ENCODE data around the gene SRGAP3. TPM values are rescaled to one million over a fixed set of nuclear protein-coding genes. Genes with fewer than 3 reads are reported as not detected.

Gene SRGAP3
- total RNA-seq, 1 donor from 2014 or later, result 21.4 TPM

DNA sequence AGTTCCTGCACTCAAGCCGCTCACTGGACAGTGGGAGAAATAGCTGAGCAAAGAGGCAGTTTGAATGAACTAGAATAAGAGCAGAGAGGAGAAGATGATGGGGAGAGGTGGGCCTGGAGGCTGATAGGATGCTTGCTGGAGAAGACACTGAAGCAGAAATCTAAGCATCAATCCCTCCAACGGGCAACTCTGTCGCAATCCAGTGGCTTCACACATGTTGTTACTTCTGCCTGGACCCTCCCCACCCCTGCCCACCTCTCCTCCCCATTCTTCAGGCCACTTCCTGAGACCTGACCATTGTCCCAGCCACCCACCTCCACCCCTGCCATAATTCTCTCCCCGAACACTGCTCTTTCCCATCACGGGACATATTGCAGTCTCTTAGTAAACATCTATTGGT lies 76.0 kb downstream of the SRGAP3 start:
- TF ChIP-seq, protein P1, sequence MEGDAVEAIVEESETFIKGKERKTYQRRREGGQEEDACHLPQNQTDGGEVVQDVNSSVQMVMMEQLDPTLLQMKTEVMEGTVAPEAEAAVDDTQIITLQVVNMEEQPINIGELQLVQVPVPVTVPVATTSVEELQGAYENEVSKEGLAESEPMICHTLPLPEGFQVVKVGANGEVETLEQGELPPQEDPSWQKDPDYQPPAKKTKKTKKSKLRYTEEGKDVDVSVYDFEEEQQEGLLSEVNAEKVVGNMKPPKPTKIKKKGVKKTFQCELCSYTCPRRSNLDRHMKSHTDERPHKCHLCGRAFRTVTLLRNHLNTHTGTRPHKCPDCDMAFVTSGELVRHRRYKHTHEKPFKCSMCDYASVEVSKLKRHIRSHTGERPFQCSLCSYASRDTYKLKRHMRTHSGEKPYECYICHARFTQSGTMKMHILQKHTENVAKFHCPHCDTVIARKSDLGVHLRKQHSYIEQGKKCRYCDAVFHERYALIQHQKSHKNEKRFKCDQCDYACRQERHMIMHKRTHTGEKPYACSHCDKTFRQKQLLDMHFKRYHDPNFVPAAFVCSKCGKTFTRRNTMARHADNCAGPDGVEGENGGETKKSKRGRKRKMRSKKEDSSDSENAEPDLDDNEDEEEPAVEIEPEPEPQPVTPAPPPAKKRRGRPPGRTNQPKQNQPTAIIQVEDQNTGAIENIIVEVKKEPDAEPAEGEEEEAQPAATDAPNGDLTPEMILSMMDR (IDR thresholded peaks at IDR 0.05; ENCODE audit: unreplicated experiment), result no peak
- H3K27ac Mint-ChIP-seq, result no peak overlapping the region
- peaks cover 3% of the 10 kb centered on the region for H3K27me3 Mint-ChIP-seq
- no peak overlapping the region for H3K4me3 Mint-ChIP-seq (ENCODE audit: low read depth)
- peaks cover 6% of the 10 kb centered on the region for H3K4me1 Mint-ChIP-seq (ENCODE audit: low read depth)
- no peaks in the 10 kb centered on the region for H3K36me3 Mint-ChIP-seq (ENCODE audit: insufficient read depth)
- H3K9me3 Mint-ChIP-seq (ENCODE audit: low read depth), result no peaks in the 10 kb centered on the region
- no peak for DNase-seq (ENCODE audit: low spot score, unreplicated experiment)

DNA sequence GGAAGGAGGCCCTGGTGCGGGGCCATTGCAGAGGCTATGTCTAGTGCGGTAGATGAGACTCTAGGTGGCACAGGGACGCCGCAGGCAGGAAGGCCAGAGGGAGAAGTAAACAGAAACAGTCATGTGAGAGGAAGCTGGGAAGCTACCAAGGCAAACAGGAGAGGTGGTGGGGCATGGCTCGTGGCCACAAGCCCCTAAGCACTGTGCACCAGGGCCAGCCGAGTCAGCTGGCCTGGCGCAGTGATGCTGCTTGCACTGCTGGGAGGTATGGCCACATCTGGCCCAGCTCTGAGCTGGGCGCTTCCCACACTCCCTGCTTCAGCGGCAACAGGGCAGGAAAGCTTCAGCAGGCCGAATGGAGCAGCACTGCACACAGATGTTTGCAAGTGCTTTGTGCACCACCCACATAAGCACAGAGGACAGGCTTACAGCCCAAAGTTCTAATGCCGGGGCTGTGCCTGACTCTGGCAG lies 76.6 kb downstream of the SRGAP3 start:
- Mint-ChIP-seq H3K27me3 (peaks cover 3% of the 10 kb centered on the region), H3K36me3 (ENCODE audit: insufficient read depth) (no peaks in the 10 kb centered on the region), H3K4me3 (ENCODE audit: low read depth) (no peak overlapping the region), H3K27ac (no peak overlapping the region), H3K4me1 (ENCODE audit: low read depth) (peaks cover 6% of the 10 kb centered on the region), H3K9me3 (ENCODE audit: low read depth) (no peaks in the 10 kb centered on the region)
- TF ChIP-seq, protein P1 (IDR thresholded peaks at IDR 0.05; ENCODE audit: unreplicated experiment), result no peak
- DNase-seq (ENCODE audit: low spot score, unreplicated experiment), result no peak

- H3K4me1 Mint-ChIP-seq (ENCODE audit: low read depth), result peaks cover 6% of the 10 kb centered on the region
- H3K27me3 Mint-ChIP-seq, result peaks cover 3% of the 10 kb centered on the region
- H3K27ac Mint-ChIP-seq, result no peak overlapping the region
- TF ChIP-seq, protein P1 (IDR thresholded peaks at IDR 0.05; ENCODE audit: unreplicated experiment), result no peak
- no peaks in the 10 kb centered on the region for H3K9me3 Mint-ChIP-seq (ENCODE audit: low read depth)
- no peak overlapping the region for H3K4me3 Mint-ChIP-seq (ENCODE audit: low read depth)
- no peaks in the 10 kb centered on the region for H3K36me3 Mint-ChIP-seq (ENCODE audit: insufficient read depth)
- no peak for DNase-seq (ENCODE audit: low spot score, unreplicated experiment)
Observed at GRCh38 chr3:9170851-9171160, 78.6 kb downstream of the SRGAP3 start.

GRCh38 chr3:9169956-9170850 lies 79.2 kb downstream of the SRGAP3 start:
- peaks cover 6% of the 10 kb centered on the region for H3K4me1 Mint-ChIP-seq (ENCODE audit: low read depth)
- no peak overlapping the region for H3K27ac Mint-ChIP-seq
- DNase-seq (ENCODE audit: low spot score, unreplicated experiment), result no peak
- TF ChIP-seq, protein P1 (IDR thresholded peaks at IDR 0.05; ENCODE audit: unreplicated experiment), result no peak
- H3K4me3 Mint-ChIP-seq (ENCODE audit: low read depth), result no peak overlapping the region
- H3K27me3 Mint-ChIP-seq, result peaks cover 3% of the 10 kb centered on the region
- no peaks in the 10 kb centered on the region for H3K36me3 Mint-ChIP-seq (ENCODE audit: insufficient read depth)
- H3K9me3 Mint-ChIP-seq (ENCODE audit: low read depth), result no peaks in the 10 kb centered on the region

DNA sequence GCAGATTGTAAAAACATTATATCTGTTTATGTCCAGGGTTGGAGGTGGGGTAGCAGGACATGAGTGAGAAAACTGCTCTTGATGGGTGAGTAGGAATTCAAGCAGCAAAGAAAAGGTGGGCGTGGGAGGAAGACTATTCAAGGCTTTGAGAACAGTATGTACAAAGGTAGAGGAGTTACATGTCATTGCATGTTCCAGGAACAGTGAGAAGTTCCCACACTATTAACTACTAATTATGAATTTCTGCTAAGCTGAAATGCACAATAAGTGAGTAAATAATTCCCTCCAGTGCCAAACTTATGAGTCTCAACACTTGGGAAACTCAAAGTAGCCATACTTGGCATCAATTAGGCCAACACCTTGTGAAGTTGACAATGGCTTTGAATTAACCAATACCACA lies 80.1 kb downstream of the SRGAP3 start:
- Mint-ChIP-seq H3K9me3 (ENCODE audit: low read depth) (no peaks in the 10 kb centered on the region), H3K4me1 (ENCODE audit: low read depth) (peaks cover 4% of the 10 kb centered on the region), H3K27ac (no peak overlapping the region), H3K27me3 (peaks cover 3% of the 10 kb centered on the region), H3K4me3 (ENCODE audit: low read depth) (no peak overlapping the region), H3K36me3 (ENCODE audit: insufficient read depth) (no peaks in the 10 kb centered on the region)
- TF ChIP-seq, protein P1 (IDR thresholded peaks at IDR 0.05; ENCODE audit: unreplicated experiment), result no peak
- no peak for DNase-seq (ENCODE audit: low spot score, unreplicated experiment)
